Bronchial epithelial cell (primary cell): ENCODE measurements around the gene HOXA1. TPM values are rescaled to one million over a fixed set of nuclear protein-coding genes. Genes with fewer than 3 reads are reported as not detected.

Experiments
- DNase-seq: peaks from one replicate; pipeline ENCODE4 v3.0.0-alpha.2; 2010; ENCODE audit warnings: low read depth
- FAIRE-seq: peaks from 2 replicates; lab custom pipeline; 2011; peaks lifted over from hg19 to GRCh38; lab: Jason Lieb, UNC
- H3K27me3 ChIP-seq: 2 replicates; pipeline ENCODE4 v1.5.1; 2011; ENCODE audit warnings: low read length; ENCODE audit not compliant: control insufficient read depth, insufficient read depth
- H3K36me3 ChIP-seq: 2 replicates; pipeline ENCODE4 v1.5.1; 2011; ENCODE audit warnings: low read length; ENCODE audit not compliant: control insufficient read depth, insufficient read depth
- H3K4me3 ChIP-seq: 2 replicates; pipeline ENCODE4 v1.5.1; 2011; ENCODE audit warnings: mild to moderate bottlenecking, low read depth, low read length, control low read depth
- CTCF ChIP-seq: IDR thresholded peaks from 2 replicates; pipeline ENCODE4 v1.5.1; 2011; ENCODE audit warnings: mild to moderate bottlenecking, moderate library complexity, low read length, control low read depth, inconsistent platforms; ENCODE audit not compliant: insufficient read depth, severe bottlenecking
- total RNA-seq: library from RNA; depleted of rRNA; stranded (reverse); fragments of >200 nt; gene quantifications from 2 replicates; pipeline ENCODE4 v1.2.1, GENCODE V29; 2014

HOXA1 gene
- total RNA-seq, 1 donor from 2014 or later: 0.26 TPM

- Histone ChIP-seq H3K27me3 (peaks cover 64% of the 10 kb centered on the region), H3K4me3 (no peak overlapping the region), H3K36me3 (no peaks in the 10 kb centered on the region)
- DNase-seq: no peak
- no peak for FAIRE-seq
- TF ChIP-seq CTCF: no peak
These were observed 7.9 kb upstream of the HOXA1 start for GRCh38 chr7:27103489-27104226.

- Histone ChIP-seq H3K36me3 (no peaks in the 10 kb centered on the region), H3K4me3 (no peak within 1 kb of the TSS), H3K27me3 (peaks cover 64% of the 10 kb centered on the region)
- DNase-seq (no peak), FAIRE-seq (no peak)
- TF ChIP-seq CTCF: no peak
These were observed 7.0 kb upstream of the HOXA1 start, which contains the start of gene HOXA2 for GRCh38 chr7:27102581-27103442. HOXA2 (minus strand) TSS chr7:27102683; CDS start chr7:27102500, 183 bp downstream.

GRCh38 chr7:27101957-27102580 is 6.3 kb upstream of the HOXA1 start:
- TF ChIP-seq CTCF: no peak
- H3K36me3 ChIP-seq: no peaks in the 10 kb centered on the region
- H3K27me3 ChIP-seq: peaks cover 61% of the 10 kb centered on the region
- no peak for DNase-seq
- no peak overlapping the region for H3K4me3 ChIP-seq
- no peak for FAIRE-seq

GRCh38 chr7:27101171-27101956 is 5.6 kb upstream of the HOXA1 start:
- DNase-seq (no peak), FAIRE-seq (no peak)
- Histone ChIP-seq H3K27me3 (peaks cover 57% of the 10 kb centered on the region), H3K36me3 (no peaks in the 10 kb centered on the region), H3K4me3 (no peak overlapping the region)
- TF ChIP-seq CTCF: no peak

- DNase-seq (no peak), FAIRE-seq (no peak)
- H3K36me3 ChIP-seq: no peaks in the 10 kb centered on the region
- no peak overlapping the region for H3K4me3 ChIP-seq
- TF ChIP-seq CTCF: no peak
- H3K27me3 ChIP-seq: peaks cover 51% of the 10 kb centered on the region
These were observed 4.9 kb upstream of the HOXA1 start for GRCh38 chr7:27100694-27101170.
